Hepatocyte (in vitro differentiated cells): ENCODE measurements around the gene PHIP. TPM values are rescaled to one million over a fixed set of nuclear protein-coding genes. Genes with fewer than 3 reads are reported as not detected.

ENCODE experiments used
- DNase-seq: peaks from one replicate; pipeline ENCODE4 v3.0.0-alpha.2; 2016; ENCODE audit warnings: low spot score
- H2AFZ ChIP-seq: fragments of 200-600 bp; sonication (generic); 2 replicates; pipeline ENCODE4 v1.6.0; 2016; ENCODE audit warnings: antibody characterized with exemption, mild to moderate bottlenecking
- H3K27ac ChIP-seq: fragments of 200-600 bp; sonication (generic); 2 replicates; pipeline ENCODE4 v1.5.1; 2016; ENCODE audit warnings: mild to moderate bottlenecking
- H3K27me3 ChIP-seq: fragments of 200-600 bp; sonication (generic); 2 replicates; pipeline ENCODE4 v1.6.1; 2016
- H3K36me3 ChIP-seq: fragments of 200-600 bp; sonication (generic); replicated peaks from 2 replicates; pipeline ENCODE4 v1.5.1; 2016; ENCODE audit warnings: low read depth; ENCODE audit not compliant: insufficient read depth
- H3K4me1 ChIP-seq: fragments of 200-600 bp; sonication (generic); 2 replicates; pipeline ENCODE4 v1.5.1; 2016; ENCODE audit warnings: mild to moderate bottlenecking, moderate library complexity; ENCODE audit not compliant: insufficient read depth
- H3K4me2 ChIP-seq: fragments of 200-600 bp; sonication (generic); 2 replicates; pipeline ENCODE4 v1.6.0; 2016
- H3K4me3 ChIP-seq: fragments of 200-600 bp; sonication (generic); 2 replicates; pipeline ENCODE4 v1.5.1; 2016; ENCODE audit warnings: mild to moderate bottlenecking
- H3K79me2 ChIP-seq: fragments of 200-600 bp; sonication (generic); 2 replicates; pipeline ENCODE4 v1.6.0; 2017; ENCODE audit warnings: mild to moderate bottlenecking
- H3K9me2 ChIP-seq: fragments of 200-600 bp; sonication (generic); replicated peaks from 2 replicates; pipeline ENCODE4 v1.6.0; 2017; ENCODE audit warnings: mild to moderate bottlenecking; ENCODE audit not compliant: insufficient read depth
- H3K9me3 ChIP-seq: fragments of 200-600 bp; sonication (generic); 2 replicates; pipeline ENCODE4 v1.5.1; 2016; ENCODE audit warnings: low read depth, mild to moderate bottlenecking
- H4K20me1 ChIP-seq: fragments of 200-600 bp; sonication (generic); 2 replicates; pipeline ENCODE4 v1.6.0; 2016; ENCODE audit warnings: mild to moderate bottlenecking; ENCODE audit not compliant: insufficient read depth, poor library complexity, severe bottlenecking
- EZH2 ChIP-seq: fragments of 200-600 bp; sonication (generic); IDR thresholded peaks from 2 replicates; pipeline ENCODE4 v1.6.1; 2016; ENCODE audit warnings: antibody characterized with exemption, mild to moderate bottlenecking, borderline replicate concordance
- EZH2phosphoT487 ChIP-seq: fragments of 200-600 bp; sonication (generic); IDR thresholded peaks from one replicate; pipeline ENCODE4 v1.6.1; 2018; ENCODE audit warnings: antibody characterized with exemption, mild to moderate bottlenecking, low read depth, moderate library complexity; ENCODE audit not compliant: unreplicated experiment, severe bottlenecking
- WGBS: methylation state at CpG from one replicate; pipeline ENCODE4 v1.1.6; 2016; ENCODE audit warnings: low lambda C conversion rate; ENCODE audit errors: missing lambda C conversion rate; 5-methylcytosine and 5-hydroxymethylcytosine counted together
- polyA plus RNA-seq: library from polyadenylated mRNA; unstranded; fragments of >200 nt; fragmentation: Nextera tagmentation; extraction: Ambion mirVana; gene quantifications from 2 replicates; pipeline ENCODE4 v1.2.1, GENCODE V29; 2016
- total RNA-seq: library from RNA; depleted of rRNA; stranded (reverse); fragments of >200 nt; gene quantifications from 2 replicates; pipeline ENCODE4 v1.2.3, GENCODE V29; 2014
- TF ChIP-seq, protein P1 (sequence below): fragments of 200-600 bp; sonication (generic); IDR thresholded peaks from 2 replicates; pipeline ENCODE4 v1.5.1; 2016; ENCODE audit warnings: antibody characterized with exemption, mild to moderate bottlenecking; ENCODE audit not compliant: poor library complexity

Gene PHIP
- 38.0 and 44.4 TPM in 2 replicates for total RNA-seq
- polyA plus RNA-seq, result 15.2 and 17.3 TPM in 2 replicates

DNA sequence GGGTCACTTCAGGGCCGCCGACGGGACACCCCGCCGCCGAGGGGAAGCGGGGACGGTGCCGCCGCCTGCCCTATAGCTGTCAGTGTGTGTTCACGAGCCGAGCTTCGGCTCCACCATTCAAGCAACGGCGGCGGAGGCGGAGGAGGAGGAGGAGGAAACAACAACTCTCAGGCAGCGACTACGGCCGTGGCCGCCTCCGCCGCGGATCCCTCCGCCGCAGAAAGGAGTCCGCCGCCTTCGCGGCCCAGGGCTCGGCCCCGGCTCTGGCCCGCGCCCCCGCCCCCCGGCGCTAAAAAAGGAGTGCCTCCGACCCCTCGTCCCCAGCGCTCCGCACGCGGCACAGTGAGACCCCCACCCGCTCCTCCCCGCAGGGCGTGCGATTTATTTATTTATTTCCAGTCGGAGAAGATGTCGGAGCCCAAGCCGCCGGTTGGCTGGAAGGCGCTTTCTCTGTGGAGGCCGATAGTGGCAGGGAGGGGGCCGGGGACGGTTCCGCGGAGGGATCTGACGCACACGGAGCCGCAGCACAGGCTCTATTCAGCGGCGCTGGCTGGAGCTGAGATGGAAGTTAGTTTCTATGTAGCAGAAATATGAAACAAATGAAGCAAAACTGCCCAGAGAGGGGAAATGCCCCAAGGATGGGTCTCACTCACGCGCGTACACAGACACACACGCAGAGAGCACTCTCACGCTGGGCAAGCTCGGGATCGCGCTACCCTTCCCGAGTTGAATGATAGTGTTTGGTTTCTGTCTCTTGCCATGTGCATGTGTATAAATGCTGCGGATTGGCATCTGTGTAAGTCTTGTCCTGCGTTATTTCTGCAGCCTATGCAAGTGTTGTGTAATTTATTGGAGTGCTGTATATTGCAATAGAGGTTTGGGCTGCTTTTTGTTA, at the start of gene PHIP:
TSS of gene PHIP (minus strand) at position 180 of the 895 bp plus-strand sequence. CDS start 186 bp downstream, outside the sequence.
- WGBS, result under 1% methylated on average over 50 of the region's 73 CpGs
- TF ChIP-seq EZH2phosphoT487 (no peak), EZH2 (no peak)
- TF ChIP-seq, protein P1, sequence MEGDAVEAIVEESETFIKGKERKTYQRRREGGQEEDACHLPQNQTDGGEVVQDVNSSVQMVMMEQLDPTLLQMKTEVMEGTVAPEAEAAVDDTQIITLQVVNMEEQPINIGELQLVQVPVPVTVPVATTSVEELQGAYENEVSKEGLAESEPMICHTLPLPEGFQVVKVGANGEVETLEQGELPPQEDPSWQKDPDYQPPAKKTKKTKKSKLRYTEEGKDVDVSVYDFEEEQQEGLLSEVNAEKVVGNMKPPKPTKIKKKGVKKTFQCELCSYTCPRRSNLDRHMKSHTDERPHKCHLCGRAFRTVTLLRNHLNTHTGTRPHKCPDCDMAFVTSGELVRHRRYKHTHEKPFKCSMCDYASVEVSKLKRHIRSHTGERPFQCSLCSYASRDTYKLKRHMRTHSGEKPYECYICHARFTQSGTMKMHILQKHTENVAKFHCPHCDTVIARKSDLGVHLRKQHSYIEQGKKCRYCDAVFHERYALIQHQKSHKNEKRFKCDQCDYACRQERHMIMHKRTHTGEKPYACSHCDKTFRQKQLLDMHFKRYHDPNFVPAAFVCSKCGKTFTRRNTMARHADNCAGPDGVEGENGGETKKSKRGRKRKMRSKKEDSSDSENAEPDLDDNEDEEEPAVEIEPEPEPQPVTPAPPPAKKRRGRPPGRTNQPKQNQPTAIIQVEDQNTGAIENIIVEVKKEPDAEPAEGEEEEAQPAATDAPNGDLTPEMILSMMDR, result no peak
- no peaks in the 10 kb centered on the region for H3K9me2 ChIP-seq

DNA sequence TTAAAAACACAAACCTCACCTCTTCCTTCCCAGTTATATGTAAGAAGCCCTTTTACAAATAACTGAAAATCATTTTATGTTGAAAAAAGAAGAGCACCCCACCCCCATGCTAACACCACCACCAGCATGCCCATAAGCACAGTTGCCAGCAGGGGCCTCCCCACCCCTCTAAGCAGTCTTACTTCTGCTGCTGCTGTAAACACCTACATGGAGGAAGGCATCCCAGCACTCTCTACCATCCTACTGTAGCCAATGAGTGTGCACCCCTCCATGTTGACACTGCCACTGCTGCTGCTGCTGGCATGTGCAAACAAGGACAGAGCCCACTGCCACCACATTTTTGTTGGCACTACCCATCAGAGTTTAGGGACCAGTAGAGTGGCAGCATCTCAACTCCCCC, 49.6 kb upstream of the PHIP start:
- TF ChIP-seq, protein P1, result no peak
- no peak for TF ChIP-seq EZH2phosphoT487
- no peak for TF ChIP-seq EZH2
- H3K27me3 ChIP-seq, result no peaks in the 10 kb centered on the region
- H3K79me2 ChIP-seq, result no peaks in the 10 kb centered on the region
- H3K4me2 ChIP-seq, result no peak overlapping the region
- no peaks in the 10 kb centered on the region for H3K36me3 ChIP-seq
- no peaks in the 10 kb centered on the region for H4K20me1 ChIP-seq
- no peaks in the 10 kb centered on the region for H3K4me1 ChIP-seq
- no peak for DNase-seq
- H3K9me3 ChIP-seq, result no peaks in the 10 kb centered on the region
- H2AFZ ChIP-seq, result no peak overlapping the region
- H3K4me3 ChIP-seq, result no peak overlapping the region
- no peak overlapping the region for H3K27ac ChIP-seq
- no peaks in the 10 kb centered on the region for H3K9me2 ChIP-seq

More for the DNA sequence above, at the start of gene PHIP:
- Histone ChIP-seq H2AFZ (peak within 1 kb of the TSS; percentile 80), H3K4me2 (peak within 1 kb of the TSS; percentile 86), H3K9me3 (no peaks in the 10 kb centered on the region), H3K27me3 (no peaks in the 10 kb centered on the region), H3K36me3 (no peaks in the 10 kb centered on the region), H3K79me2 (peaks cover 34% of the 10 kb centered on the region), H3K4me1 (peaks cover 15% of the 10 kb centered on the region), H3K27ac (peak within 1 kb of the TSS; percentile 100), H3K4me3 (peak within 1 kb of the TSS; percentile 90), H4K20me1 (peaks cover 18% of the 10 kb centered on the region)
- peak; percentile 95 for DNase-seq

DNA sequence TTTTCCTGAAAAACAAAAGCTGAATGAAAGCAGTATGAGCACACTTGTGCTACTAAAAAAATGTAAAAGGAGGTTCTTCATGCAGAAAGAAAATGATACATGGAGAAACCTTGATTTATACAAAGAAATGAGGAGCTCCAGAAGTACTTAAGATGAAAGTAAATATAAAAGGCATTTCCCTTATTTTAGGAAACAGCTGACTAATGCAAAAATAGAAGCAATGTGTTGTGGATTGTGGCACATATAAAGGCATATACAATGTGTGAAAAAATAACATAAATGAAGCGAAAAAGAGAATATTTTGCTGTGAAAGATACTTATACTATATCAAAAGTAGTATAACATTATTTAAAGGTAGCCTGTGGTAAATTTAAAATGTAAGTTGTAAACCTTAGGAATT, 41.2 kb upstream of the PHIP start:
- Histone ChIP-seq H3K9me2 (no peaks in the 10 kb centered on the region), H3K27ac (no peak overlapping the region), H3K4me2 (no peak overlapping the region), H2AFZ (no peak overlapping the region), H3K4me1 (no peaks in the 10 kb centered on the region), H4K20me1 (no peaks in the 10 kb centered on the region), H3K9me3 (no peaks in the 10 kb centered on the region), H3K4me3 (no peak overlapping the region), H3K27me3 (no peaks in the 10 kb centered on the region), H3K79me2 (no peaks in the 10 kb centered on the region), H3K36me3 (no peaks in the 10 kb centered on the region)
- TF ChIP-seq EZH2 (no peak), EZH2phosphoT487 (no peak)
- TF ChIP-seq, protein P1, result no peak
- WGBS, result 88% methylated on average over 1 of the region's 1 CpG
- DNase-seq, result no peak
